ENCODE measurements around the gene RBM4. TPM values are rescaled to one million over a fixed set of nuclear protein-coding genes. Genes with fewer than 3 reads are reported as not detected.

The RBM4 gene
- total and polyA plus RNA-seq, 2 donors (not counting 1 experiment from before 2014, with no cell fraction given), result 105 to 161 TPM

DNA sequence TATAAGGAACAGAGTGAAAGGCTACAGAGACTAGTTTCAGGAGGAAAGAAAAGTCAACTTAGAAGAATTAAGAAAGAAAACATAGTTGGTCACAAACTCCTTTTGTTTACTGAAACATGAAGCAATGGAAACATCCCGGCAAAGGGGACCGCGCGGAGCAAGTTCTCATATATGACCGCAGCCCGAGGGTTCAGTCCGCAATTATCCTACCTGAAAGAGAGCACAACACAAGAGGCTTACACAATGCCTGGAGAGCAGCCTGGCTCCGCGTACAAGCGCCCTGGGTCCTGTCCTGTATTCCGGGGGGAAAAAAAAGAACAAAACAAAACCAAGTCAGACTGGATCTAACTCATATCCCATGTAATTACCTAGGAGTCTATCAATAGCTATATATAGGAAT, 26.9 kb downstream of the RBM4 start:
- H3K27me3 ChIP-seq (ENCODE audit: control insufficient read depth, insufficient read depth, low read length), result no peaks in the 10 kb centered on the region
- H3K4me3 ChIP-seq (replicated peaks in 1 of 4; ENCODE audit: control extremely low read depth in 1 of 4, insufficient read depth in 1 of 4, low read depth in 3 of 4, low read length in 4 of 4), result no peak overlapping the region
- peaks cover 19% of the 10 kb centered on the region for H3K36me3 ChIP-seq (ENCODE audit: control insufficient read depth, insufficient read depth, low read length)
- H3K4me2 ChIP-seq (ENCODE audit: extremely low read depth, insufficient read depth, low read length), result no peak overlapping the region
- H3K27ac ChIP-seq (ENCODE audit: insufficient read depth, low read length), result no peak overlapping the region
- H4K20me1 ChIP-seq (ENCODE audit: control insufficient read depth, extremely low read depth, insufficient read depth, low read length), result no peaks in the 10 kb centered on the region
- no peaks in the 10 kb centered on the region for H3K9me3 ChIP-seq (ENCODE audit: control insufficient read depth, insufficient read depth, low read depth, low read length)
- no peak for DNase-seq (ENCODE audit: low read depth in 2 of 2)
- H3K9ac ChIP-seq (ENCODE audit: insufficient read depth, low read length), result no peak overlapping the region
- H3K4me1 ChIP-seq (ENCODE audit: control insufficient read depth, extremely low read depth, insufficient read depth, low read length), result no peaks in the 10 kb centered on the region
- no peak overlapping the region for H2AFZ ChIP-seq (ENCODE audit: low read length)
- TF ChIP-seq, protein P1, sequence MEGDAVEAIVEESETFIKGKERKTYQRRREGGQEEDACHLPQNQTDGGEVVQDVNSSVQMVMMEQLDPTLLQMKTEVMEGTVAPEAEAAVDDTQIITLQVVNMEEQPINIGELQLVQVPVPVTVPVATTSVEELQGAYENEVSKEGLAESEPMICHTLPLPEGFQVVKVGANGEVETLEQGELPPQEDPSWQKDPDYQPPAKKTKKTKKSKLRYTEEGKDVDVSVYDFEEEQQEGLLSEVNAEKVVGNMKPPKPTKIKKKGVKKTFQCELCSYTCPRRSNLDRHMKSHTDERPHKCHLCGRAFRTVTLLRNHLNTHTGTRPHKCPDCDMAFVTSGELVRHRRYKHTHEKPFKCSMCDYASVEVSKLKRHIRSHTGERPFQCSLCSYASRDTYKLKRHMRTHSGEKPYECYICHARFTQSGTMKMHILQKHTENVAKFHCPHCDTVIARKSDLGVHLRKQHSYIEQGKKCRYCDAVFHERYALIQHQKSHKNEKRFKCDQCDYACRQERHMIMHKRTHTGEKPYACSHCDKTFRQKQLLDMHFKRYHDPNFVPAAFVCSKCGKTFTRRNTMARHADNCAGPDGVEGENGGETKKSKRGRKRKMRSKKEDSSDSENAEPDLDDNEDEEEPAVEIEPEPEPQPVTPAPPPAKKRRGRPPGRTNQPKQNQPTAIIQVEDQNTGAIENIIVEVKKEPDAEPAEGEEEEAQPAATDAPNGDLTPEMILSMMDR (conservative IDR thresholded peaks at IDR 0.05 in 1 of 2, IDR thresholded peaks at IDR 0.05 in 1 of 2; ENCODE audit: low read depth in 1 of 2, low read length in 2 of 2), result no peak
- TF ChIP-seq EZH2 (IDR thresholded peaks at IDR 0.05; ENCODE audit: low read length, missing control alignments), result no peak
- H3K79me2 ChIP-seq (ENCODE audit: control insufficient read depth, insufficient read depth, low read length), result peaks cover 12% of the 10 kb centered on the region

DNA sequence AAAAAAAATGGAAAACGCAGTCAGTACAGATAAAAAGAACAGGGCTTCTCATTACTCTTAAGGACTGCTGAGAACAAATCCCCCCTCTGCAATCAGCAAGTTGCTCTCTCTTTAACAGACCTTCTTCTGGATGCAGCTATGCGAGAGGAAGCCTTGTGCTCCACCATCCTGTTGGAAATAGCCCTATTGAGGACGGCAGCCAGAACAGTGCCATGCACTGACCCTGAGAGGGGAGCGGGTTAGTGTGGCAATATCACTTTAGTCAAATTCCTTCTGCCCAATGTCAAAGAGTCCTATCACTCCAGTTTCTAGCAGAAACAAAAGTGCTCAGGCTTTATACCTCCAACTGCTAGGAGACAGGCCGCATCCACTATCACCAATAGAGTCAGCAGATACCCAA, 32.3 kb downstream of the RBM4 start:
- H3K4me3 ChIP-seq (replicated peaks in 1 of 4; ENCODE audit: control extremely low read depth in 1 of 4, insufficient read depth in 1 of 4, low read depth in 3 of 4, low read length in 4 of 4), result no peak overlapping the region
- H4K20me1 ChIP-seq (ENCODE audit: control insufficient read depth, extremely low read depth, insufficient read depth, low read length), result no peaks in the 10 kb centered on the region
- no peak for DNase-seq (ENCODE audit: low read depth in 2 of 2)
- no peak overlapping the region for H3K9ac ChIP-seq (ENCODE audit: insufficient read depth, low read length)
- H3K27ac ChIP-seq (ENCODE audit: insufficient read depth, low read length), result no peak overlapping the region
- no peaks in the 10 kb centered on the region for H3K27me3 ChIP-seq (ENCODE audit: control insufficient read depth, insufficient read depth, low read length)
- H2AFZ ChIP-seq (ENCODE audit: low read length), result no peak overlapping the region
- no peak overlapping the region for H3K4me2 ChIP-seq (ENCODE audit: extremely low read depth, insufficient read depth, low read length)
- no peaks in the 10 kb centered on the region for H3K9me3 ChIP-seq (ENCODE audit: control insufficient read depth, insufficient read depth, low read depth, low read length)
- TF ChIP-seq EZH2 (IDR thresholded peaks at IDR 0.05; ENCODE audit: low read length, missing control alignments), result no peak
- TF ChIP-seq, protein P1 (conservative IDR thresholded peaks at IDR 0.05 in 1 of 2, IDR thresholded peaks at IDR 0.05 in 1 of 2; ENCODE audit: low read depth in 1 of 2, low read length in 2 of 2), result no peak
- H3K4me1 ChIP-seq (ENCODE audit: control insufficient read depth, extremely low read depth, insufficient read depth, low read length), result no peaks in the 10 kb centered on the region
- peaks cover 13% of the 10 kb centered on the region for H3K36me3 ChIP-seq (ENCODE audit: control insufficient read depth, insufficient read depth, low read length)
- peaks cover 16% of the 10 kb centered on the region for H3K79me2 ChIP-seq (ENCODE audit: control insufficient read depth, insufficient read depth, low read length)

DNA sequence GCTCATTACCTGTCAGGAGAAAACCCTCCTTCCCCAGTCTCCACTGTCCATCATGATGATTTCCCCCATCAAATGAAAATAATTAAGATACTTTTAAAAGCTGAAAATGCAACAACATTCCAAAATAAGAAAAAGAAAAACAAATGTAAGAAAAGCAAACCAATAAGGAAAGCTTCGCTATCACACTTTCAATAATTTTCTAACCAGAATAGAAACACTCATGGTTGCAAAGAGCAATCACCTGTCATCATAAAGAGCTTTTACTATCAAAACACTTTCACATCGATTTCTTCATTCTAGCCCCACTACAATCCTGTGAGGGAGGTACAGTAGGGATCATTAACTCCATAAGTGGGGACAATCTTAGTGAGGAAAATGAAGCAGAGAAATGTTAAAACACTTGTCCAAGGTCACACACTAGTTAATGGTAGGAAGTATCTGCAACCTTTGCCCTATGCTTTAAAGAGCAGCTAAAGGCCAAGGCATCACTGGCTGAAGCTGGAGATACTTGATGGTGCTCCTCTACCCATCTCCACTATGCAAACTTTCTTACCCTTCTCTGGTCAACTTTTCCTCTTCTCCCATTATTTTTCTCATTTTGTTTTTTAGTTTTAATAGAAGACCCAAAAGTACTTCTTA, 36.6 kb downstream of the RBM4 start:
- Histone ChIP-seq H3K27me3 (ENCODE audit: control insufficient read depth, insufficient read depth, low read length) (no peaks in the 10 kb centered on the region), H2AFZ (ENCODE audit: low read length) (no peak overlapping the region), H3K27ac (ENCODE audit: insufficient read depth, low read length) (no peak overlapping the region), H3K4me1 (ENCODE audit: control insufficient read depth, extremely low read depth, insufficient read depth, low read length) (peaks cover 4% of the 10 kb centered on the region), H3K9me3 (ENCODE audit: control insufficient read depth, insufficient read depth, low read depth, low read length) (no peaks in the 10 kb centered on the region), H3K4me2 (ENCODE audit: extremely low read depth, insufficient read depth, low read length) (peak overlapping the region; percentile 40), H3K4me3 (replicated peaks in 1 of 4; ENCODE audit: control extremely low read depth in 1 of 4, insufficient read depth in 1 of 4, low read depth in 3 of 4, low read length in 4 of 4) (no peak overlapping the region), H3K79me2 (ENCODE audit: control insufficient read depth, insufficient read depth, low read length) (peaks cover 25% of the 10 kb centered on the region), H4K20me1 (ENCODE audit: control insufficient read depth, extremely low read depth, insufficient read depth, low read length) (no peaks in the 10 kb centered on the region), H3K36me3 (ENCODE audit: control insufficient read depth, insufficient read depth, low read length) (peaks cover 5% of the 10 kb centered on the region), H3K9ac (ENCODE audit: insufficient read depth, low read length) (no peak overlapping the region)
- TF ChIP-seq EZH2 (IDR thresholded peaks at IDR 0.05; ENCODE audit: low read length, missing control alignments), result no peak
- TF ChIP-seq, protein P1 (conservative IDR thresholded peaks at IDR 0.05 in 1 of 2, IDR thresholded peaks at IDR 0.05 in 1 of 2; ENCODE audit: low read depth in 1 of 2, low read length in 2 of 2), result no peak
- DNase-seq (ENCODE audit: low read depth in 2 of 2), result no peak
